NCI-H1436 (cell line): ENCODE results near the gene BYSL.

Experiments used
- DNase-seq: peaks from one replicate; lab custom pipeline; 2025; lab: John Stamatoyannopoulos, UW

Gene BYSL

DNA sequence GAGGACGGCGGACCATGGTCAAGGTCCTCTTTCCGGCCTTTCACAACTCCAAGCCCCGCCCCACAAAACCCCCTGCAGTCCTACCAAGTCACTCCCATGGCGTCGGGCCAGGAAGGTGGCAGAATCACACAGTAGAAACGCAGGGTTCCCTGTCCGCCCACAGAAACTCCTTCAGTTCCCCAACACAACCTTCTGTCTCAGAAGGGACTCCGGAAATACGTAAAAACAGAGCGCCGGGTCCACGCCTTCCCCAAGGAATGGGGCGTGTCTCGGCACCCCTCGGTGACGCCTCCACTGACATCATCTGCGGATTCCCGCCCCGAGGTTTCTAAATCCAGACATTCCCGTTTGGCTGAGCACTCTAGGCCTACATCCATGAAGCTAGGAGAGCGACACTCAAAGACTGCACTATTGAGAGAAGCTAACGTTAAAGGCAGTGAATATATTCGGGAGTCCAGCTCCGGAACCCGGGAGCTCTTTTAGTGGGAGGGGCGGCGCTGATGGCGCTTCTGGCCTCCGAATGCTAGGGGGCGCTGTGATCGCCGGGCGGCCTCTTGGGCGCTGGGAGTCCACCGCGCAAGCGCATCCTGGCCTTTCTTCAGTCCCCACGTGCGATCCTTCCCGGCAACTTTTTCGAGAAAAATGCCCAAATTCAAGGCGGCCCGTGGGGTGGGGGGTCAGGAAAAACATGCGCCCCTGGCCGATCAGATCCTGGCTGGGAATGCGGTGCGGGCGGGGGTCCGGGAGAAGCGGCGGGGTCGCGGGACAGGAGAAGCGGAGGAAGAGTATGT lies at the start of gene BYSL, which contains the start of gene MED20:
Gene BYSL, plus strand, starts transcription at position 579 of the 791 bp plus-strand sequence. Its CDS starts 64 bp downstream, at position 643.
Gene MED20, minus strand, starts transcription at position 219 of the 791 bp plus-strand sequence. Its CDS starts 121 bp downstream, at position 98.
- peak; percentile 89 for DNase-seq

- DNase-seq: no peak
Observed at GRCh38 chr6:41871691-41872090, 49.6 kb upstream of the BYSL start.

DNA sequence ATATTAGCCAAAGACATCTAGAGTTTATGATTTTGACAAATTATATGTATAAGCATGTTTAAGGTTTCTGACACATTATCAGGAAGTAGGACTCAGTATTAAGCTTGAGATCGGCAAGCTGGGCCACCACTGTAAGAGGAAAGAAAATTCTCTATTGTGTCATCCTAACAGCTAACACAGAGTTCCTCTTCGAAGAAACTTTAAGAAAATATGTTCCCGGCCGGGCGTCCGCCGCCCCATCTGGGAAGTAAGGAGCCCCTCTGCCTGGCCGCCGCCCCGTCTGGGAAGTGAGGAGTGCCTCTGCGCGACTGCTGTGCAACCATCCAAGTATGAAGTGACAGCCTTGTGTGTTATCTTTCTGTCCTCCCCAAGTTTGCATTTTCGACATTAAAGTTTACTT lies 49.2 kb upstream of the BYSL start:
- no peak for DNase-seq

- no peak for DNase-seq
Observed at GRCh38 chr6:41874741-41875140, 46.6 kb upstream of the BYSL start.

GRCh38 chr6:41877051-41877680 lies 44.1 kb upstream of the BYSL start:
- DNase-seq: no peak

- DNase-seq: no peak
Observed at GRCh38 chr6:41878246-41878645, 43.1 kb upstream of the BYSL start.

DNA sequence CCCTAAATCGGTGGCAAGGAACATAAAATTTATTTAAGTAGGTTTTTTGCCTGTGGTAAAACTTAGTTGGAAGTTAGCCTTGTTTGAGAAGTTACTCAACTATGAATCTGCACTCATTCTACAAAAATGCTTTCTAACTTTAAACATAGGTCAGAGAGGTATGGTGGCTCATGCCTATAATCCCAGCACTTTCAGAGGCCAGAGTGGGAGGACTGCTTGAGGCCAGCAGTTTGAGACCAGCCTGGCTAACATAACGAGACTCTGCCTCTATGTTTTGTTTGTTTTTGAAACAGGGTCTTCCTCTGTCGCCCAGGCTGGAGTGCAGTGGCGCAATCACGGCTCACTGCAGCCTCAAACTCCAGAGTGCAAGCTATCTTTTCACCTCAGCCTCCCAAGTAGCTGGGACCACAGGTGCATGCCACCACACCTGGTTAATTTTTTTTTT lies 42.3 kb upstream of the BYSL start:
- DNase-seq: no peak

DNA sequence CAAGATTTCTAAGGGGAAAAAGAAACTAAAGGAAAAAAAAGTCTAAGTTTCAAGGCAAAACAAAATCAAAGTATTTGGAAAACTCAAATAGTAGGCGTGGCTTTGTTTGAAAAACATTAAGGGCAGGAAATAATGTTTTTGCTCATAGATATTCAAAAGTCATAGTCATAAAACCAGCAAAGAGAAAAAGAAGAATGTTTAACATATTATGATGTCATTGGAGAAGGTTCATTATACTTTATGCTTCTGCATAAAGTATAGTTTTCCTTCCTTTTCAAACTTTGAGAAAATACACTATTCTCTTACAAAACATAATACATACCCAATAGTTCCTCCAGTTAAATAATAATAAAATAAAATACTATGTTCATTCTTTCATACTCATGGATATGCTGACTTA lies 39.8 kb upstream of the BYSL start:
- no peak for DNase-seq

DNA sequence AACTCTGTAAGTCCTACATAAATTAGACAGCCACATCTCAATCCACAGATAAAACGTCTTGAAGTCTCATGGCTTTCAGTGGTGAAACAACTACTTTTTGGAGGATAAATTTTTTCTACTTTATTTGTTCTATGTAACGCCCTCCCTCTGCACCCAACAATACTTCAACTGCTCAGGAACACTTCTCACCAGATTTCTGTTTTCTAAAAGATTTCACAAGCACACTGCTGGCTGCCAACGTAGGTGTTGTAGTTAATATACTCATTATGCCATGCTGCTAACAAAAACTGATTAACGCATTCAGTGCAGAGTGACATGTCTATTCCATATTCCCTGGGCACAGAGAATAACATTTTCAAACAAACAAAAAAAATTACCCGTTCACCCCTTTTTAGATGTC lies 36.3 kb upstream of the BYSL start:
- no peak for DNase-seq

DNA sequence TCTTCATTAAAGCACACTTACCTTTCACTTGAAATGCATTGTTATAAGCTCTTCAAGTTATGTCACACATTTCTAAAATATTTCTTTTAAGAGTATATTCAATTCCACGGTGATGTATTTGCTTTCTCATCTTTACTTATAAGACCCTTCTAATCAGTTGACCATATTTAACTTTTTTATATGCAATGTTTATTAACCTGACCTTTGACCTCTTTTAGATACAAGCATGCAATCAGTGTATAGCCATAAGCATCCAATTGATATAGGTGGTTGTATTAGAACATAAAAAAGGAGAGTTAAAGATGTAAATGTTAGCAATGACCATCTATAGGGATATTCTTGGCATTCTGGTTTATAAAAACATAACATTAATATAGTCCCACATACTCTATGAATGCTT lies 35.4 kb upstream of the BYSL start:
- no peak for DNase-seq

DNA sequence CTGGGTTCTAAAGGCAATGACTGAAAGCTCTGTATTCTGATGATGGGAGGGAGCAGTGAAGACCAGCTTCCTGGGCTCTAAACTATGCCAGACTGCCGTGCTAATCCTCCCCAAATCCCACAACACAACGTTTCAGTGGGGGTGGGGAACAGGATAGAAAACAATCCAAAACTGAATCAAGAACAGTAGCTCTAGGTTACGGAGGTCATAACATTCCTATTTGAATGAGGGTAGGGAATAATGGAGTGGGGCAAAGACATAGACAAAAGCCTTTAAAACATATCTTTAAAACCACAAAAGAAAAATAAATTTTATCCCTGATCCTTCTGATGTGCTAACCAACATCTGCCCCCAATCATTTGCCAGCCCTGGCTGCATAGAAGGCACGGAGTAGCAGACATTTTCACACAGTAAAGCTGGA lies 34.0 kb upstream of the BYSL start:
- no peak for DNase-seq

GRCh38 chr6:41892921-41893564 lies 28.3 kb upstream of the BYSL start:
- DNase-seq: no peak

DNA sequence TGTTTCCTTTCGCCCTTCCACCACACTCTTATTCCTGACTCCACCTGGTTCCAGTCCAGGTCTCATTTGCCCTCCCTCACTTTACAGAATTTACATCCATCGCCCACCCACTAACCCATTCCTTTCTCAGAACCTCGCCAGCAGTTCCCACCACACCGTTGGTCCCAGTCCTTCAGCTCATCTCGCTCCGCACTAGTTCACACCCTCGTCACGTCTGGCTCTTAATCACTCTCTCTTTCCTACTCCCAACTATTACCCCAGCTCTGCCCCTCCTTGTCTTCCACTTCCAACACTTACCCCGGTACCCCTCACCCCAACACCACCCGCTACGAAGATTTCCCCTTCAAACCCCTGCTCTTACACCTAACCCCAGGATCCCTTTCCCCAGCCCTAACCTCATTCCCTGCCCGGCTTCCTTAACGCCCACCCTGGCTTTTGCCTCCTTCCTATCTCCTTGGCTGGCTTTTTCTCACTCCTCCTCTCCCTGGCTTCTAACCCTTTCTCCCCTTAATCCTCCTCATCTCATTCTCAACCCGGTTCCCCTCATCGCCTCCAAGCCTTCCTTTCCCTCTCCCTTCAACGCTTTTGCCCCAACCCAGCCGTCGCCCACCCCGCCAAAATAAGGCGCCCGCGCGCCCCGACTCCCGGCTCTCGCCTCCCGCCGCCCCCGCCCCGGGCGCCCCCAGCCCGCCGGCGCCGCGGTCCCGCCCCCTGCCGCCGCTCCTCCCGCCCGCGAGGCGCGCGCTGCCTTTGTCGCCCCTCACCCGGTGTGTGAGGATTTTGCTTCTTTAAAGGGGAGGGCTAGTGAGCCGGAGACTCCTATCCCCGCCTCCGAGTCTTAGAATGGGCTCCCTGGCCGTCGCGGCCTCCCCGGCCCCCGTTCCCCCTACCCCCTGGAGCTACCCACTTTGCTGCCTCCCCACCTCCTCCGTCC lies 26.7 kb upstream of the BYSL start:
- no peak for DNase-seq

DNA sequence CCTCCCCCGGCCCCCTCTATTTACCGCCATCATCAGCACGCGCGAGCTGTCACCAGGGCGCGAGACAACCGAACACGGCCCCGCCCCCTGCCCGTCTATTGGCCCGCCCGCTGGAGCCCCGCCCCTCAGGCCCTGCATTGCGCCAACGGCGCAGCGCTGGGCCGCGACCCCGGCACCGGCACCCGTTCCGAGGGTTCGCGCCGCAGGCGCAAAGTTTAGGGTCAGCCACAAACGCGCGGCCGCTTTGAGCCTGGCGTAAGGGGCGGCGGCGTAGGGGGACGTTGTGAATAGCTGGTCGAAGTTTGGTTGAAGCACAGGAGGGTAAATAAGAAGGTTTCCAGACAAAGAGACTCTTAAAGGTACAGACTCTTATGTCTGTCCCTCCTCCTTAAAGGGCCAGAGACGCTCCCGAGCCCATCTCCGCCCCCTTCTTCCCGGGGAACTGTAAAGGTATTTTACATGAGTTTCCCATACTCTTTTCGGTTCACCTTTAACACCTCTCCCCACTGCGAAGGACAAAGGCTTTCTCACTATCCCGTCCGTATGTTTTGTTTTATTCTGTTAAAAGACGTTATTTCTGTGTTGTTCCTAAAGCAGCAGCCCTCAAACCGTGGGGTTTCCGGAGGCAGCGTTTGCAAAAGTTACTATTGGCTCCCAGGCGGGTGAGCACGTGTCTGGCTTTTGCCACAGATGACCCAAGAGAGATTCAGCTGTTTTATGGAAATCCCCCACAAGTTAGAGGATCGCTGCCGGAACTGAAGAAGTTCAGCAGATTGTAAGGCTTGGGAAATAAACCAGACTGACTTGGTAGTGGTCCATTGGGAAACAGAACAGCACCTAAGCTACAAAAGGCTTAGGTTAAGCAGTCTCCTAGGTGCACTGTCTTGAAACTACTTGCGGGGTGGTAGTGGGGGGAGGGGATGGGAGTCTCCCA lies 25.7 kb upstream of the BYSL start, which contains the start of gene USP49:
Gene USP49, minus strand, starts transcription at position 76 of the 934 bp plus-strand sequence. CDS start 88,392 bp downstream, outside the sequence.
- DNase-seq: peak; percentile 93

- DNase-seq: no peak
Observed at GRCh38 chr6:41896281-41896680, 25.0 kb upstream of the BYSL start.

DNA sequence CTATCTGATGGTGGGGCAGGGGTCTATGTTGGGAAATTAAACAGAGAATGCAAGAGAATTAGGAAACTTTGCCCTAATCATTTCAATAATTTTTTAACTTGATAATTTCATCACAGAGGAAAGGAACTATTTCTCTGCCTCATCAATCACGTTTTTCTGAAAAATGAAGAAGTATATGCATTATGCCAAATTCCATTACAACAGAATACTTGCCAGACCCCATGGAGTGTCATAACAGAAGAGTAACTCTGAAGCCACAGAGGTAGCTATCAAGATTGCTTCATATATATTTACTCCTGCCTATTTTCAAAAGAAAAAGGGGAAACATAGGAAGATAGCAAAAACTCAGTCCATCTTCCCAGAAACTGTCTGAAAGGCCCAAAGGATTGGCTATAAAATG lies 20.4 kb upstream of the BYSL start:
- no peak for DNase-seq

- DNase-seq: no peak
Observed at GRCh38 chr6:41901882-41902519, 19.3 kb upstream of the BYSL start.

- DNase-seq: no peak
Observed at GRCh38 chr6:41909727-41910126, 11.6 kb upstream of the BYSL start.

- no peak for DNase-seq
Observed at GRCh38 chr6:41914343-41914742, 7.0 kb upstream of the BYSL start.
